Transverse colon (tissue), 4 donors: ENCODE results near the gene RIN3. TPM values are rescaled to one million over a fixed set of nuclear protein-coding genes. Genes with fewer than 3 reads are reported as not detected.

Experiments used
- DNase-seq: peaks from one replicate; pipeline ENCODE4 v3.0.0-alpha.2; 2019
- H3K27ac ChIP-seq, 4 donors: fragments of 200-600 bp; sonication (generic); 2 replicates each; pipeline ENCODE4 v1.5.1; 2016 to 2018; ENCODE audit warnings: inconsistent platforms in 4 of 4
- H3K27me3 ChIP-seq: fragments of 200-600 bp; sonication (generic); 2 replicates; pipeline ENCODE4 v1.5.1; 2017; ENCODE audit warnings: inconsistent platforms
- H3K36me3 ChIP-seq, 4 donors: fragments of 200-600 bp; sonication (generic); 2 replicates each; pipeline ENCODE4 v1.5.1; 2017 to 2019; ENCODE audit warnings: inconsistent platforms in 4 of 4
- H3K4me1 ChIP-seq, 4 donors: fragments of 200-600 bp; sonication (generic); 2 replicates each; pipeline ENCODE4 v1.5.1; 2017 to 2020; ENCODE audit warnings: inconsistent platforms in 4 of 4
- H3K4me3 ChIP-seq, 4 donors: fragments of 200-600 bp; sonication (generic); 1 replicate in 1 of 4; 2 replicates in 3 of 4; pipeline versions ENCODE4 v1.5.1 to v1.6.1; 2017 to 2019; ENCODE audit warnings: inconsistent platforms in 4 of 4
- H3K9me3 ChIP-seq, 2 donors: fragments of 200-600 bp; sonication (generic); 2 replicates each; pipeline ENCODE4 v1.5.1; 2017 to 2019; ENCODE audit warnings: inconsistent platforms in 2 of 2
- CTCF ChIP-seq, 5 experiments: fragments of 200-600 bp in 3 of 5; fragments of 450-650 bp in 2 of 5; sonication (generic) in 3 of 5; IDR thresholded peaks; 1 replicate in 2 of 5; 2 replicates in 3 of 5; pipeline ENCODE4 v1.5.1; 2016 to 2017; ENCODE audit warnings: antibody characterized with exemption in 5 of 5, inconsistent platforms in 3 of 5, mild to moderate bottlenecking in 2 of 5, moderate library complexity in 1 of 5
- EP300 ChIP-seq: sonication (generic); formaldehyde crosslinking; IDR thresholded peaks from one replicate; pipeline ENCODE4 v1.6.1; 2017; ENCODE audit warnings: antibody characterized with exemption, low read depth
- POLR2A ChIP-seq: fragments of 450-650 bp; IDR thresholded peaks from one replicate; pipeline ENCODE4 v1.6.1; 2016; ENCODE audit warnings: antibody characterized with exemption, mild to moderate bottlenecking, moderate library complexity
- POLR2AphosphoS5 ChIP-seq, 3 donors: sonication (generic); formaldehyde crosslinking; IDR thresholded peaks; one replicate each; pipeline ENCODE4 v1.6.1; 2016; ENCODE audit warnings: antibody characterized with exemption in 3 of 3
- WGBS, 2 donors: methylation state at CpG; one replicate each; pipeline ENCODE4 v1.1.5; 2018; ENCODE audit warnings: low coverage in 1 of 2; 5-methylcytosine and 5-hydroxymethylcytosine counted together
- in situ Hi-C, 4 donors: fragments of 200-750 bp; cut with MboI; loops; one replicate each; pipeline versions ENCODE4 v1.15.0 to v1.15.1; 2017; ENCODE audit warnings: low sequenced_read_pairs in 3 of 4, low pct_ligation_motif_present in 1 of 4, low pct_unique_long_range_greater_than_20kb in 1 of 4
- intact Hi-C: fragments of 100-400 bp; cut with DNase I; formaldehyde crosslinking; loops from one replicate; pipeline ENCODE4 v1.15.1; 2023; ENCODE audit warnings: low total_unique reads
- total RNA-seq, 4 donors: library from RNA; depleted of rRNA; stranded (reverse); fragments of >200 nt; gene quantifications; one replicate each; pipeline ENCODE4 v1.1.0, GENCODE V29; 2016

Gene RIN3, protein sequence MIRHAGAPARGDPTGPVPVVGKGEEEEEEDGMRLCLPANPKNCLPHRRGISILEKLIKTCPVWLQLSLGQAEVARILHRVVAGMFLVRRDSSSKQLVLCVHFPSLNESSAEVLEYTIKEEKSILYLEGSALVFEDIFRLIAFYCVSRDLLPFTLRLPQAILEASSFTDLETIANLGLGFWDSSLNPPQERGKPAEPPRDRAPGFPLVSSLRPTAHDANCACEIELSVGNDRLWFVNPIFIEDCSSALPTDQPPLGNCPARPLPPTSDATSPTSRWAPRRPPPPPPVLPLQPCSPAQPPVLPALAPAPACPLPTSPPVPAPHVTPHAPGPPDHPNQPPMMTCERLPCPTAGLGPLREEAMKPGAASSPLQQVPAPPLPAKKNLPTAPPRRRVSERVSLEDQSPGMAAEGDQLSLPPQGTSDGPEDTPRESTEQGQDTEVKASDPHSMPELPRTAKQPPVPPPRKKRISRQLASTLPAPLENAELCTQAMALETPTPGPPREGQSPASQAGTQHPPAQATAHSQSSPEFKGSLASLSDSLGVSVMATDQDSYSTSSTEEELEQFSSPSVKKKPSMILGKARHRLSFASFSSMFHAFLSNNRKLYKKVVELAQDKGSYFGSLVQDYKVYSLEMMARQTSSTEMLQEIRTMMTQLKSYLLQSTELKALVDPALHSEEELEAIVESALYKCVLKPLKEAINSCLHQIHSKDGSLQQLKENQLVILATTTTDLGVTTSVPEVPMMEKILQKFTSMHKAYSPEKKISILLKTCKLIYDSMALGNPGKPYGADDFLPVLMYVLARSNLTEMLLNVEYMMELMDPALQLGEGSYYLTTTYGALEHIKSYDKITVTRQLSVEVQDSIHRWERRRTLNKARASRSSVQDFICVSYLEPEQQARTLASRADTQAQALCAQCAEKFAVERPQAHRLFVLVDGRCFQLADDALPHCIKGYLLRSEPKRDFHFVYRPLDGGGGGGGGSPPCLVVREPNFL
- total RNA-seq, result 10 to 100 TPM; 16.2 to 24.3 (median 20.7) TPM

DNA sequence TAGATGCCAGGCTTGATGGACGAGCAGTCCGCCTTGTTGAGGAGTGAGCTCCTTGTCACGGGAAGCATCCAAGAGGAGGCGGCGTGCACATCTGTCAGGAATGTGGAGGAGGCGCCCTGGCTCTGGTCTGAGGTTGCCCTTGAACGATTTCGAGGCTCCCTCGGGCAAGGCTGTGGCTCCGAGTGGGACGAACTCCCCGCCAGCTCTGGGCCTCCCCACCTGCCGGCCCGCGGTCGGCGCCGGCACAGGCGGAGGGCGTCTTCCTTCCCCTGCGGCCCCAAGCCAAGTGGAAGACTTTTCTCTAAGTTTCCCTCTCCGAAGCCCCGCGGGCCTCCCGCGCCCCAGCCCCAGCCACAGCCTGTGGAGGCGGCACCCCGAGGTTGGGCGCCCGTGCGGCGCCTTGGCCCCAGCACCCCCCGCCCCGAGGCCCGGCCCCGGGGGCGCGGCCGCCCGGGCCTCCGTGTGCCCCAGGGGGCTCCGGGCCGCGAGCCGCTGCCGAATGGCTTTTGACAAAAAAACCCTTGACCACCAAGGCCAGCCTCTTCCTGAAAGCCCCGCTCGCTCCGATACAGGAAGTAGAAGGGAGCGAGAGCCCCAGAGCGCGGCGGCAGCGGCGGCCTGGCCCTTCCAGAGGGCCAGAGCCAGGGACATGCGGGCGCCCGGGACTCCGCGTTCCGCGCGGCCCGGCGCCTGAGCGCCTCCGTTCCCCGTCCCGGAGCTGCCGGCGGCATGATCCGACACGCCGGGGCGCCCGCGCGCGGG, at the start of gene RIN3:
Gene RIN3 (plus strand): TSS at position 578 of the 762 bp plus-strand sequence. CDS start 152 bp downstream, at position 730.
- peak; percentile 61 for DNase-seq
- TF ChIP-seq EP300 (no peak), POLR2AphosphoS5 (IDR thresholded peaks at IDR 0.05) (peak in 2 of 3 donors; percentile 33 to 56), POLR2A (peak; percentile 49), CTCF (IDR thresholded peaks at IDR 0.05) (no peak)
- Histone ChIP-seq H3K36me3 (no peaks in the 10 kb centered on the region), H3K9me3 (no peaks in the 10 kb centered on the region), H3K27ac (peak within 1 kb of the TSS; percentile 88 to 94 (median 92)), H3K4me3 (peak within 1 kb of the TSS; percentile 46 to 84 (median 64)), H3K4me1 (peaks cover 9 to 51% (median 26%) of the 10 kb centered on the region in 4 donors), H3K27me3 (no peaks in the 10 kb centered on the region)
- whole genome bisulfite sequencing, 2 donors, result 0 to 8% methylated on average over 2 to 39 of the region's 79 CpGs
- intact Hi-C loops, result loop anchor here (5.0 to 10.0 kb wide), 2 partner anchors 131 to 169 kb away; no protein-coding TSS in a partner anchor
- in situ Hi-C loops, result no loop called here

GRCh38 chr14:92464156-92464555, 49.4 kb upstream of the RIN3 start:
- TF ChIP-seq EP300 (no peak), CTCF (IDR thresholded peaks at IDR 0.05) (no peak), POLR2AphosphoS5 (IDR thresholded peaks at IDR 0.05) (no peak), POLR2A (no peak)
- Histone ChIP-seq H3K36me3 (no peaks in the 10 kb centered on the region), H3K4me3 (no peak overlapping the region), H3K27ac (no peak overlapping the region), H3K27me3 (no peaks in the 10 kb centered on the region), H3K4me1 (peaks cover 0 to 8% (median 2%) of the 10 kb centered on the region in 4 donors), H3K9me3 (no peaks in the 10 kb centered on the region)
- in situ Hi-C loops (loop anchor here in 1 of 4 donors (25.0 kb wide), 1 partner anchor 327 kb away; no protein-coding TSS in a partner anchor), intact Hi-C loops (no loop called here)
- 89% methylated on average over 6 of the region's 6 CpGs; no CpG with 5 or more reads in 1 of the 2 donors for WGBS, 2 donors
- DNase-seq, result no peak

- in situ Hi-C loops (loop anchor here in 1 of 4 donors (25.0 kb wide), 1 partner anchor 327 kb away; no protein-coding TSS in a partner anchor), intact Hi-C loops (no loop called here)
- DNase-seq, result no peak
- no peaks in the 10 kb centered on the region for H3K36me3 ChIP-seq
- H3K4me3 ChIP-seq, result no peak overlapping the region
- H3K4me1 ChIP-seq, result peaks cover 0 to 8% (median 2%) of the 10 kb centered on the region in 4 donors
- no peaks in the 10 kb centered on the region for H3K9me3 ChIP-seq
- no peak overlapping the region for H3K27ac ChIP-seq
- H3K27me3 ChIP-seq, result no peaks in the 10 kb centered on the region
- TF ChIP-seq POLR2A (no peak), EP300 (no peak), POLR2AphosphoS5 (IDR thresholded peaks at IDR 0.05) (no peak), CTCF (IDR thresholded peaks at IDR 0.05) (no peak)
- WGBS, 2 donors, result 93% methylated on average over 9 of the region's 9 CpGs; no CpG with 5 or more reads in 1 of the 2 donors
Measured at GRCh38 chr14:92464716-92465115, 48.9 kb upstream of the RIN3 start.
